Prostate gland (tissue), 1 donor: ENCODE data around the gene VAMP2.

Experiments used
- POLR2A ChIP-seq: fragments of 450-650 bp; IDR thresholded peaks from one replicate; pipeline ENCODE4 v1.6.1; 2016; ENCODE audit warnings: antibody characterized with exemption, mild to moderate bottlenecking
- POLR2AphosphoS5 ChIP-seq: sonication (generic); formaldehyde crosslinking; IDR thresholded peaks from one replicate; pipeline ENCODE4 v1.6.1; 2017; ENCODE audit warnings: antibody characterized with exemption

- TF ChIP-seq POLR2A = peak; percentile 100
- peak; percentile 99 for TF ChIP-seq POLR2AphosphoS5
These were observed 6.3 kb downstream of the VAMP2 start for GRCh38 chr17:8156246-8156992.
